Mesenchymal stem cell (in vitro differentiated cells and primary cell): ENCODE data around the gene PIGL. TPM values are rescaled to one million over a fixed set of nuclear protein-coding genes. Genes with fewer than 3 reads are reported as not detected.

Source experiments
- DNase-seq: peaks from one replicate; pipeline ENCODE4 v3.0.0-alpha.2; 2013
- H2AFZ ChIP-seq: one replicate; pipeline ENCODE4 v1.6.1; 2013; ENCODE audit warnings: low read depth, mild to moderate bottlenecking, control low read depth, inconsistent platforms, low read length, moderate library complexity
- H2AK5ac ChIP-seq: 2 replicates; pipeline ENCODE4 v1.6.1; 2013; ENCODE audit warnings: low read length, moderate library complexity, mild to moderate bottlenecking, inconsistent platforms; ENCODE audit not compliant: severe bottlenecking
- H2BK120ac ChIP-seq: one replicate; pipeline ENCODE4 v1.6.1; 2013; ENCODE audit warnings: low read depth, mild to moderate bottlenecking, inconsistent platforms, low read length, moderate library complexity
- H2BK12ac ChIP-seq, 2 experiments: one replicate each; pipeline ENCODE4 v1.6.1; 2013; ENCODE audit warnings: inconsistent platforms in 2 of 2, low read length in 2 of 2, mild to moderate bottlenecking in 2 of 2, moderate library complexity in 2 of 2, control low read depth in 1 of 2
- H2BK15ac ChIP-seq: one replicate; pipeline ENCODE4 v1.6.1; 2013; ENCODE audit warnings: mild to moderate bottlenecking, low read depth, inconsistent platforms; ENCODE audit not compliant: poor library complexity, severe bottlenecking
- H2BK5ac ChIP-seq: 2 replicates; pipeline ENCODE4 v1.6.1; 2013; ENCODE audit warnings: low read depth, mild to moderate bottlenecking, low read length, control low read depth, inconsistent platforms; ENCODE audit not compliant: poor library complexity, severe bottlenecking
- H3K14ac ChIP-seq, 2 experiments: one replicate each; pipeline ENCODE4 v1.6.1; 2013; ENCODE audit warnings: inconsistent platforms in 2 of 2, low read length in 2 of 2, control low read depth in 1 of 2, mild to moderate bottlenecking in 1 of 2, moderate library complexity in 1 of 2
- H3K18ac ChIP-seq, 2 experiments: one replicate each; pipeline ENCODE4 v1.6.1; 2013; ENCODE audit warnings: inconsistent platforms in 2 of 2, low read length in 2 of 2, control low read depth in 1 of 2, low read depth in 1 of 2, mild to moderate bottlenecking in 1 of 2
- H3K23ac ChIP-seq, 2 experiments: one replicate each; pipeline ENCODE4 v1.6.1; 2013; ENCODE audit warnings: inconsistent platforms in 2 of 2, low read length in 2 of 2, mild to moderate bottlenecking in 2 of 2, moderate library complexity in 2 of 2, control low read depth in 1 of 2
- H3K27ac ChIP-seq: 2 replicates; pipeline ENCODE4 v1.5.1; 2013; ENCODE audit warnings: mild to moderate bottlenecking, moderate library complexity, low read length, control low read depth, inconsistent platforms; ENCODE audit not compliant: poor library complexity, severe bottlenecking
- H3K27me3 ChIP-seq, 2 experiments: 2 replicates each; pipeline versions ENCODE4 v1.6.1 to v1.7.0; 2013; ENCODE audit warnings: low read length in 2 of 2, mild to moderate bottlenecking in 2 of 2, moderate library complexity in 2 of 2, control low read depth in 1 of 2, inconsistent platforms in 1 of 2; ENCODE audit not compliant: control insufficient read depth in 1 of 2, insufficient read depth in 1 of 2
- H3K36me3 ChIP-seq, 2 experiments: 2 replicates each; pipeline versions ENCODE4 v1.6.1 to v1.7.0; 2013; ENCODE audit warnings: low read length in 2 of 2, control low read depth in 1 of 2, inconsistent platforms in 1 of 2, low read depth in 1 of 2, mild to moderate bottlenecking in 1 of 2; ENCODE audit not compliant: insufficient read depth in 2 of 2, control insufficient read depth in 1 of 2
- H3K4ac ChIP-seq, 2 experiments: one replicate each; pipeline ENCODE4 v1.6.1; 2013; ENCODE audit warnings: inconsistent platforms in 2 of 2, low read length in 2 of 2, mild to moderate bottlenecking in 2 of 2, moderate library complexity in 2 of 2, control low read depth in 1 of 2, low read depth in 1 of 2
- H3K4me1 ChIP-seq: 2 replicates; pipeline ENCODE4 v1.6.1; 2013; ENCODE audit warnings: low read depth, low read length, control low read depth; ENCODE audit not compliant: control insufficient read depth, insufficient read depth
- H3K4me2 ChIP-seq: 2 replicates; pipeline ENCODE4 v1.6.1; 2013; ENCODE audit warnings: low read length, mild to moderate bottlenecking, inconsistent platforms; ENCODE audit not compliant: poor library complexity, severe bottlenecking
- H3K4me3 ChIP-seq, 2 experiments: 2 replicates each; pipeline versions ENCODE4 v1.5.1 to v1.7.0; 2013; ENCODE audit warnings: low read length in 2 of 2, mild to moderate bottlenecking in 2 of 2, control low read depth in 1 of 2, low read depth in 1 of 2; ENCODE audit not compliant: insufficient read depth in 1 of 2
- H3K79me1 ChIP-seq: replicated peaks from 2 replicates; pipeline ENCODE4 v1.6.1; 2013; ENCODE audit warnings: mild to moderate bottlenecking, control low read depth, low read length, inconsistent platforms; ENCODE audit not compliant: poor library complexity, severe bottlenecking
- H3K9ac ChIP-seq: 2 replicates; pipeline ENCODE4 v1.7.0; 2013; ENCODE audit warnings: mild to moderate bottlenecking, low read length, moderate library complexity
- H3K9me3 ChIP-seq: 2 replicates; pipeline ENCODE4 v1.7.0; 2013; ENCODE audit warnings: mild to moderate bottlenecking, low read length; ENCODE audit not compliant: control insufficient read depth
- H4K8ac ChIP-seq: one replicate; pipeline ENCODE4 v1.6.1; 2013; ENCODE audit warnings: inconsistent platforms, mild to moderate bottlenecking, low read length, moderate library complexity
- H4K91ac ChIP-seq: one replicate; pipeline ENCODE4 v1.6.1; 2013; ENCODE audit warnings: mild to moderate bottlenecking, low read length, inconsistent platforms
- WGBS: methylation state at CpG from one replicate; pipeline ENCODE4 v1.1.7; 2013; ENCODE audit warnings: mixed read lengths; 5-methylcytosine and 5-hydroxymethylcytosine counted together
- polyA plus RNA-seq, 2 experiments: library from polyadenylated mRNA; stranded (reverse); fragments of 200-250 nt; gene quantifications; one replicate each; pipeline ENCODE4 v1.2.3, GENCODE V29; 2013

The PIGL gene
- polyA plus RNA-seq (2013, experiment 1 of 2) = 15.5 TPM
- polyA plus RNA-seq (2013, experiment 2 of 2) = 15.0 TPM

DNA sequence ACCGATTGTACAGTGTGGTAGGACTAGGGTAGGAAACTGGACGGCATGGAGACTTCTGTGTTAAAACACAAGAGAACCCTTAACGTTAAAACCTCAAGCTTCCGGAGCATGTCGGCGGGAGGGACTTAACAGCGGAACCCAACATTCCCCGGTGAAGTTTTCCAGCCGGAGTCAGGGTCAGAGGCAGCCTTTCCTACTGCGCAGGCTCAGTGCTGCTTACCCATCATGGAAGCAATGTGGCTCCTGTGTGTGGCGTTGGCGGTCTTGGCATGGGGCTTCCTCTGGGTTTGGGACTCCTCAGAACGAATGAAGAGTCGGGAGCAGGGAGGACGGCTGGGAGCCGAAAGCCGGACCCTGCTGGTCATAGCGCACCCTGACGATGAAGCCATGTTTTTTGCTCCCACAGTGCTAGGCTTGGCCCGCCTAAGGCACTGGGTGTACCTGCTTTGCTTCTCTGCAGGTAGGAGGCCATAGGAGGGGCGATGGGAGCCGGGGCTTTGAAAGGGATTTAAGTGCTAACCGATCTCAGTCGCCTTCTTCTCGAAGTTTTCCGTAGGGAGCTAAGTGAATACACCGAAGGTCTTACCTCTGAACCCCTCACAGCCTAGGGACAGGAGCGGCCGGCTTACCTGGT, at the start of gene PIGL:
Gene PIGL, plus strand, starts transcription at position 209 of the 634 bp plus-strand sequence. Its CDS starts 17 bp downstream, at position 226.
- Histone ChIP-seq H3K36me3 (peaks cover 0 to 3% of the 10 kb centered on the region in 2 experiments), H2BK15ac (peak within 1 kb of the TSS; percentile 80), H3K4ac (peak within 1 kb of the TSS; percentile 87 to 96), H2BK12ac (no peak within 1 kb of the TSS), H2BK120ac (no peak within 1 kb of the TSS), H4K91ac (peak within 1 kb of the TSS; percentile 99), H3K14ac (peak within 1 kb of the TSS in 1 of 2 experiments; percentile 99), H2AK5ac (no peak within 1 kb of the TSS), H3K4me2 (peak within 1 kb of the TSS; percentile 81), H2AFZ (peak within 1 kb of the TSS; percentile 66), H3K9ac (peak within 1 kb of the TSS; percentile 95), H2BK5ac (no peak within 1 kb of the TSS), H3K23ac (peak within 1 kb of the TSS in 1 of 2 experiments; percentile 65), H3K9me3 (no peaks in the 10 kb centered on the region), H3K4me1 (peaks cover 9% of the 10 kb centered on the region), H3K18ac (peak within 1 kb of the TSS; percentile 99 to 100), H3K4me3 (peak within 1 kb of the TSS; percentile 92 to 98), H3K27ac (peak within 1 kb of the TSS; percentile 80), H3K27me3 (no peaks in the 10 kb centered on the region), H4K8ac (peak within 1 kb of the TSS; percentile 100), H3K79me1 (peaks cover 3% of the 10 kb centered on the region)
- DNase-seq = peak; percentile 95
- 1% methylated on average over 29 of the region's 29 CpGs for WGBS

DNA sequence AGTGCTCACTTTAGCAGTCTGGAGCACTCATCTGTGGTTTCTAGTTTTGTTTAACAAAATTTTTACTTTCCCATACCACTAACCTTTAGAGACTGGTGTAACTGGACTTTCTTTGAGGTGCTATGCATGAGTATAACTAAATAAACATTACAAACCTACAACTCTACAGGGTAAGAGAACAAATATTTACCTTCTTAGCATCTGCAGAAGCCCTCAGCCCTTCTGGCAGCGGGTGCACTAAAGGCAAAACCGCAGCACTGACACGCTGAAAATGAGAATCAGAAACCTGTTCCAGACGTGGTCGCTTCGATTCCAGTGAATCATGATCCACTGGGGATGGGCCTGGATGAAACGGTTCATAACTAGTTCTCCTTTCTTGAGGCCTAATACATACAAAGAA, 45.4 kb upstream of the PIGL start:
- Histone ChIP-seq H2BK15ac (no peak overlapping the region), H3K9me3 (no peaks in the 10 kb centered on the region), H3K23ac (no peak overlapping the region), H2BK12ac (no peak overlapping the region), H3K14ac (peak overlapping the region in 1 of 2 experiments; percentile 11), H2AFZ (no peak overlapping the region), H3K9ac (no peak overlapping the region), H3K4me1 (no peaks in the 10 kb centered on the region), H3K18ac (no peak overlapping the region), H3K27me3 (no peaks in the 10 kb centered on the region), H2BK120ac (no peak overlapping the region), H3K4me2 (no peak overlapping the region), H2AK5ac (no peak overlapping the region), H3K4me3 (no peak overlapping the region), H4K8ac (no peak overlapping the region), H3K4ac (no peak overlapping the region), H3K79me1 (peaks cover 7% of the 10 kb centered on the region), H3K27ac (peak overlapping the region; percentile 47), H4K91ac (no peak overlapping the region), H2BK5ac (no peak overlapping the region), H3K36me3 (peaks cover 6 to 32% of the 10 kb centered on the region in 2 experiments)
- DNase-seq = no peak
- 94% methylated on average over 6 of the region's 7 CpGs for WGBS

DNA sequence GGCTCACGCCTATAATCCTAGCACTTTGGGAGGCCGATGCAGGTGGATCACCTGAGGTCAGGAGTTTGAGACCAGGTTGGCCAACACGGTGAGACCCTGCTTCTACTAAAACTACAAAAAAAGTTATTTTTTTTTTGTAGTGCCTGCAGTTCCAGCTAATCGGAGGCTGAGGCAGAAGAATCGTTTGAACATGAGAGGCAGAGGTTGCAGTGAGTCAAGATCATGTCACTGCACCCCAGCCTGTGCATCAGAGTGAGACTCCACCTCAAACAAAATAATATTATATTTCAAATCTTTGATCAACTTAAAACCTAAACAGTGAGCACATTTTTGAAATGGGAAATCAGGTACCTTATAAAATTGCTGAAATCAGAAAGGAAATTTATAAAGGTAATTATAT, 38.2 kb upstream of the PIGL start:
- no peaks in the 10 kb centered on the region for H3K4me1 ChIP-seq
- no peak overlapping the region for H4K8ac ChIP-seq
- no peak overlapping the region for H3K9ac ChIP-seq
- peaks cover 2% of the 10 kb centered on the region for H3K9me3 ChIP-seq
- WGBS = 93% methylated on average over 3 of the region's 5 CpGs
- no peak overlapping the region for H2AK5ac ChIP-seq
- H3K36me3 ChIP-seq = peaks cover 3 to 13% of the 10 kb centered on the region in 2 experiments
- H3K27me3 ChIP-seq = no peaks in the 10 kb centered on the region
- H3K4me3 ChIP-seq = no peak overlapping the region
- H2BK5ac ChIP-seq = no peak overlapping the region
- no peak overlapping the region for H3K4ac ChIP-seq
- H2BK120ac ChIP-seq = no peak overlapping the region
- H2BK12ac ChIP-seq = no peak overlapping the region
- H2BK15ac ChIP-seq = no peak overlapping the region
- peaks cover 6% of the 10 kb centered on the region for H3K79me1 ChIP-seq
- no peak overlapping the region for H3K23ac ChIP-seq
- H3K18ac ChIP-seq = no peak overlapping the region
- H3K27ac ChIP-seq = no peak overlapping the region
- H3K4me2 ChIP-seq = no peak overlapping the region
- no peak overlapping the region for H2AFZ ChIP-seq
- H4K91ac ChIP-seq = no peak overlapping the region
- no peak overlapping the region for H3K14ac ChIP-seq
- no peak for DNase-seq

DNA sequence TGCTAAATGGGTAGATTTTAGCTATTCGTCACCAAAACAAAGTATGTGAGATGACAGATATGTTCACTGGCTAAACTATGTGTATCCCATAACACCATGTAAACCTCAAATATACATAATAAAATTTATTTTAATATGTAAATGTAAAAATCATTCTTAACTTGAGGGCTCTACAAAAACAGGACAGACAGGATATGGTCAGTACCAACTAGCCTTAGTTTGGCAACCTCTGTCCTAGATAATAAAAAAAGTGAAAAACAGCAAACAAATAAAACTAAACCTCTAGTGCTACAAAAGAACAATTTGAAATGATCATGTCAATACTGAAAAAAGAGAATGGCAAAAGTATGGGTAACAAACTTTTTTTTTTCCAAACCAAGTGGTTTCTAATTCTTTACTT, 35.4 kb upstream of the PIGL start:
- Histone ChIP-seq H4K8ac (no peak overlapping the region), H3K27me3 (no peaks in the 10 kb centered on the region), H3K36me3 (peaks cover 3 to 40% of the 10 kb centered on the region in 2 experiments), H3K4ac (no peak overlapping the region), H2BK15ac (no peak overlapping the region), H4K91ac (no peak overlapping the region), H3K23ac (no peak overlapping the region), H3K9me3 (peaks cover 2% of the 10 kb centered on the region), H3K9ac (no peak overlapping the region), H3K27ac (no peak overlapping the region), H3K14ac (no peak overlapping the region), H2AK5ac (no peak overlapping the region), H2BK12ac (no peak overlapping the region), H2BK120ac (no peak overlapping the region), H3K79me1 (peaks cover 4% of the 10 kb centered on the region), H2AFZ (no peak overlapping the region), H3K4me1 (peaks cover 1% of the 10 kb centered on the region), H2BK5ac (no peak overlapping the region), H3K4me2 (no peak overlapping the region), H3K18ac (no peak overlapping the region), H3K4me3 (no peak overlapping the region)
- DNase-seq = no peak
- WGBS = no CpG with 5 or more reads among the region's 1 CpG
